M059J (cell line): ENCODE measurements around the gene SEZ6L. TPM values are rescaled to one million over a fixed set of nuclear protein-coding genes. Genes with fewer than 3 reads are reported as not detected.

Experiments used
- DNase-seq: peaks from one replicate; pipeline ENCODE4 v3.0.0-alpha.2; 2012; ENCODE audit warnings: low read depth
- total RNA-seq: library from RNA; depleted of rRNA; stranded (reverse); fragments of >200 nt; shearing (Covaris generic); gene quantifications from 2 replicates; pipeline ENCODE4 v1.2.3, GENCODE V29; 2014

The SEZ6L gene
- total RNA-seq, 1 experiment from 2014 or later, result not detected

DNA sequence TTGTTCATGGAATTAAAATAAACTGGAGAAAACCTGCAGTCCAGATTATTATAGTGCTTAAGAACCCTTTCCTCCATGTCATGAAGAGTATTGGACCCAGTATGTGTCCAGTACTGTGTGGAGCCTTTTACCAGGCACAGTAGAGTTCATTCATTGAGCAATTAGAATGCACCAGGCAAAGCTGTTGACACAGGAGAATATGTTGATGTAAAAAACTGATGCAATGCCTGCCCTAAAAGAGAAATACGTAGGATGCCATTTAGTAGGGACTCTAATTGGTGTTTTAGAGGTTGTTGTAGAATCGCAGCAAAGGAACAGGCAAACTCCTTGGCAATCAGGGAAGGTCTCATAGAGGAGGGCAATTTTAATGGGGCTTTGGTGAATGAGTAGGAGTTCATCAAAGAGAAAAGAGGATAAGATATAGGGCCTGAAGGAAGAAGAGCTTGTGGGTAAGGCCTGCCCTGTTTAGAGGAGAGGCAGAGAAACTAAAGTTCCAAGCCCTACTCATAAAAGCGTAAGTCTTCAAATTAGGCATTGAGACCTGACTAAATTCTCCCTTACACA, 126.4 kb downstream of the SEZ6L start:
- no peak for DNase-seq

DNA sequence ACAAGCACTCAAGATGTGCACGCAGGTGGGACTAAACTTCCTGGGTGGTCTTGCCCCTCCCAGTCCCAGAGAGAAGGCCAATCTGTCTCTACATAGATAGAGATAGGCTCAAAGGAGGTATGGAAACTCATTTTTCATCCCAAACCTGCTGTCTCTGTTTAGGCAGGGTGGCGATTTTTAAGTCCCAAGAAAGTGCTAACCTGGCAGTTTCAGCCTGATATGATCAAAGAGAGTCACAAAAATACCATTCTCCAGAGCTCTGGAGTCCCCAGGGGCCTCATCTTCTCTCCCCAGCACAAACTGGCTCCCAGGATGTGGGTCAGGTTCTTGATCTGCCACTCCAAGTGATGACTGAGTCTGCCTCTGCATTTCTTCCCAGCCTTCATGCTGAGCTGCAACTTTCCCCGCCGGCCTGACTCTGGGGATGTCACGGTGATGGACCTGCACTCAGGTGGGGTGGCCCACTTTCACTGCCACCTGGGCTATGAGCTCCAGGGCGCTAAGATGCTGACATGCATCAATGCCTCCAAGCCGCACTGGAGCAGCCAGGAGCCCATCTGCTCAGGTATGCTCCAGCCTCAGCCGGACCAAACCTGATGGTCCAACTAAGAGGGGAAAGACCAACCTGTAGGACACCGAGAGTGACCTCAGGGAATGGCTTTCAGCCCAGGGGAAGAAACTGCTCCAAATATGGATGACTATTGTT, 129.5 kb downstream of the SEZ6L start:
- DNase-seq, result no peak

DNA sequence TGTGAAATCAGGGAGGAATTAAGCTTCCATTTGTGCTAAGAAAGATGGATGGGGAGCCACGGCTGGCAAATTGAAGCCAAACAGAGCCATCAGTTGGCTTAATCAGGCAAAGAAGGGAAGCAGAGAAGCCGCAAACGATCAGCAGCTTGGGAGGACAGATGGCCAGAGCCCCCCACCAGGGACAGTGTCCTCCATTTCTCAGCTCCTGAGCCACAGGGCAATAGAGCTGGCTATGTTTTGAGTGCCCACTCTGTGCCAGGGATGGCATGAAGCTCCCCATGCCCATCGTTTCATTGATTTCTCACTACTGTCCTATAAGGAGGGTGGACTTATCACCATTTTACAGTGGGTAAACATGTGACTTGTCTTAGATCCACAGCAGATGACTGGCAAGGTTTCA, 133.5 kb downstream of the SEZ6L start:
- no peak for DNase-seq

GRCh38 chr22:26303475-26303874, 134.2 kb downstream of the SEZ6L start:
- no peak for DNase-seq

GRCh38 chr22:26304730-26305129, 135.5 kb downstream of the SEZ6L start:
- no peak for DNase-seq

GRCh38 chr22:26308467-26308866, 139.2 kb downstream of the SEZ6L start:
- DNase-seq, result no peak

DNA sequence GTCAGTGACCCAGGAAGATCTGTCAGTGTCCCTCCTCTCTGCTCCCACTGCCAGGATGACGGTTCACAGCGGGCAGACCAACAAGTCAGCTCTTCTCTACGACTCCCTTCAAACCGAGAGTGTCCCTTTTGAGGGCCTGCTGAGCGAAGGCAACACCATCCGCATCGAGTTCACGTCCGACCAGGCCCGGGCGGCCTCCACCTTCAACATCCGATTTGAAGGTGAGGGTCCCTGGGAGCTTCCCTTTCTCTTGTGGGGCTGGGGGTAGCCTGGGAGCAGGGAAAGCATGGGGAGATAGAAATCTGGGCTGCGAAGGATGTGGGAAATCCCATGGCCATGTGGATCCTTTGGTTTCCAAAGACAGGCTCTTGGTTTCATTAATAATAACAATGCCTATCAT, 141.4 kb downstream of the SEZ6L start:
- DNase-seq, result no peak

- no peak for DNase-seq
These were observed 144.0 kb downstream of the SEZ6L start for GRCh38 chr22:26313291-26313690.

DNA sequence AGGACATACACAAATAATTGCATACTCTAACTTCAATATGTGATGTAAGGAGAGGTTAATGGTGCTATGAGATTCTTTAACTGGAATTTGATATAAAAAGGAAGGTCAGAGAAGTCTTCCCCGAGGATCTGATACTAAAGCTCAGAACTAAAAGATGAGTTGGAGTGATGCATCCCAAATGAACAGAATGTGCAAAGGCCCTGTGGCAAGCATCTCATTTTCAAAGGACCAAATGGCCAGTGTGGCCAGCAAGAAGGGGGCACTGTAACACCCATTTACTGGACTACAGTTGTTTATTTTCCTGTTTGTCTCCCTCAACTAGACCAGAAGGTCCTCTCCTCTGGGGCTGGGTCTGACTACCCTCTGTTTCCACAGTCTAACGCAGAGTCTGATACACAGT, 144.9 kb downstream of the SEZ6L start:
- DNase-seq, result no peak

DNA sequence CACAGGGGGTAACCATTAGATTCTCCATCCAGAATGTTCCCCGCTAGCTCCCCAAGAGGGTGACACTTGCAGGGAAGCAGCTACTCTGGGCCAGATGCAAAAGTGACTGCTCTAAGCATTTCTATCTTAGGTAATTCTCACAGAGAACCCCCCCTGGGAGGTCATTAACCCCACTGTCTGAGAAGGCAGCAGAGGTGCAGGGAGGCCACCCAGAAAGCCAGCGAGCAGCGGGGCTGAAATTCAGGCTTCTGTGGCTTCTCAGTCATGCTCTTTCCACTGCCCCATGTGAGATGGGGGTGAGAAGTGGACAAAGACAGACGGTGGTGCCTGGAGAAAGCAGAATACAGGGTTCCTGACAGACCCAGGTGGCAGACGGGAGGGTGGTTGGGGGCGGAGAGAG, 145.4 kb downstream of the SEZ6L start:
- no peak for DNase-seq

- DNase-seq, result no peak
These were observed 147.5 kb downstream of the SEZ6L start for GRCh38 chr22:26316732-26317285.

DNA sequence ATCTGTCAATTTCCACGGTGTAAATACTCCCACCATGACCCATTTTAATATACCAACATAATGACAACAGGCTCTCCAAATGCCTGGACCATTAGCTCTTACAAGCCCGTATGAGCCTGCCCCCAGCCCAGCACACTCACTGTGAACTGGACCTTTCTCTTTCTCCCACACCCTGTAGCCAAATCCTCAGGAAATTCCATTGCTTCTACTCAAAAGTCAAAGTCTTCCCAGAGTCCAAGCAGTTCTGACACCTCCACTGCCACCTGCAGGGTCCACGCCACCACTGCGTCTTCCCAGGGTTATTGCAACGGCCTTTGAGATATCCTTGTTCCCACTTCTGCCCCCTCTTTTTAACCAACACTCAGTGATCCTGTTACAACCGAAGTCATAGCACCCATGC, 149.7 kb downstream of the SEZ6L start:
- no peak for DNase-seq

GRCh38 chr22:26320447-26320846, 151.2 kb downstream of the SEZ6L start:
- no peak for DNase-seq

- DNase-seq, result peak; percentile 87
These were observed 152.2 kb downstream of the SEZ6L start for GRCh38 chr22:26321469-26321913.

- DNase-seq, result peak; percentile 98
These were observed 153.1 kb downstream of the SEZ6L start for GRCh38 chr22:26322179-26322905.

DNA sequence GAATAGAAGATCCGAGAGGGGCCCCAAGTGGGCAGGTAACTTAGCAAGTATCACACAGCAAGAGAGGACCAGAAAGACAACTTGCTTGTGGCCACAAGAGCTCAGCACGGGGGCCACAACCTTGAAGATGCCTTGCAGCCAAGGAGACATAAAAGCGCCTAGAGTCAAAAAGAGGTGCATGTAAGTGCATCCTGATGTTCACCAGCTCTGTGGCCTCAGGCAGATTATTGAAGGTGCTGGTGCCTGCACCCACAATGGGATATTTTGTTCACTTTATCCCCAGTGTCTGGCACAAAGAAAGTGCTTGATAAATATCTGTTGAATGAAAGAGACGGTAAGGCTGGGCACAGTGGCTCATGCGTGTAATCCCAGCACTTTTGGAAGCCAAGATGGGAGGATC, 153.8 kb downstream of the SEZ6L start:
- no peak for DNase-seq

DNA sequence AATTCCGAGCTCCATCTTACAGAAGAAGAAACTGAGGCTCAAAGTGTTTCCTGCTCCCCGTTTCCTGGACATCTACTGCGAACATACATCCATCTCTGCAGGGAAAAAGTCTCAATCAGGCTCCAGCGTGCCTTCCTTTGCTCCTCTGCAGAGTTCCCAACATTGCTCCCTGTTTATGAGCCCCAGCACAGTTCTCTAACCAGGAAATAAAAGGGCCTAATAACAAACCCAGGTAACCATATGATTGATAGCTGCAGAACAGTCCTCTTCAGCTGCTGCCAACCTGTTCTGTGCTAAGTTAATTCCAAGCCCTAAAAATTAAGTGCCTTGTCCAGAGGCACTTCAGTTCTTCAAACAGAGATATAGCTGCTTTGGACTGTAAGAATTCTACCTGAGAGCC, 154.9 kb downstream of the SEZ6L start:
- DNase-seq, result no peak

DNA sequence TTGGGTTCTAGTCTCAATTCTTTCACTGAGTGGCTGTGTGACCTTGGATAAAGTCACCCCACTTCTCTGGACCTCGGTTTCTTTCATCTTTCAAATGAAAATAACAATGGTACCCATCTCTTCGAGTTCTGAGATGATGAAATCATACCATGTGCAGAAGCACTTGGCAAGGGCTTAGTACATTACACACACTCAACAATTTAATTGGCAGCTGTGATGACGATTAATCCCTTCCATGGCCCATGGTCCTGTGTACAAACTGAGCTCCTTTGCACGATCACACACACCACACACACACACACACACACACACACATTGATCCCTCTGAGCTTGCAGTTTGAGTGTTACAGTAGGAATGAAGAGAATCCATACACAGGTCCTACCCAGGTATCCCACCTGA, 156.4 kb downstream of the SEZ6L start:
- no peak for DNase-seq

DNA sequence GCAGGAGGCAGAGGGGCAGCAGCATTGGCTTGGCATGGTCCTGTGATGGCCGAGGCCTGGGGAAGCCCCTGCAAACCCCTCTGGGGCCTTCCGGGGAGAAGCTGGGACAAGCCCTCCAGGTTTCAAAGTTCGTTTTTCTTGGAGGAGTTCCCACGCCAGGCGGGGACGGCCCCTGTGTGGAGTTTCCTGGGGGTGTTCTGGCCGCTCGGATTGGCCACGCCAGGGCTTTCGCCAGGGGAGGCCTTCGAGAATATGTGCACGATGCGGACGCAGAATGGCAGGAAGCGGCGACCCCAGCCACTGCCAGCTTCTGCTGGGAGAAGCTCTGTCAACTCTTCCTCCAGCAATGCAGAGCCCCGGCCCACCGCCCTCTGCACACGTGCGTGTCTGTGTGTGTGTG, 157.5 kb downstream of the SEZ6L start:
- no peak for DNase-seq

GRCh38 chr22:26327306-26327705, 158.0 kb downstream of the SEZ6L start:
- DNase-seq, result no peak

- no peak for DNase-seq
These were observed 159.0 kb downstream of the SEZ6L start for GRCh38 chr22:26328221-26328620.

DNA sequence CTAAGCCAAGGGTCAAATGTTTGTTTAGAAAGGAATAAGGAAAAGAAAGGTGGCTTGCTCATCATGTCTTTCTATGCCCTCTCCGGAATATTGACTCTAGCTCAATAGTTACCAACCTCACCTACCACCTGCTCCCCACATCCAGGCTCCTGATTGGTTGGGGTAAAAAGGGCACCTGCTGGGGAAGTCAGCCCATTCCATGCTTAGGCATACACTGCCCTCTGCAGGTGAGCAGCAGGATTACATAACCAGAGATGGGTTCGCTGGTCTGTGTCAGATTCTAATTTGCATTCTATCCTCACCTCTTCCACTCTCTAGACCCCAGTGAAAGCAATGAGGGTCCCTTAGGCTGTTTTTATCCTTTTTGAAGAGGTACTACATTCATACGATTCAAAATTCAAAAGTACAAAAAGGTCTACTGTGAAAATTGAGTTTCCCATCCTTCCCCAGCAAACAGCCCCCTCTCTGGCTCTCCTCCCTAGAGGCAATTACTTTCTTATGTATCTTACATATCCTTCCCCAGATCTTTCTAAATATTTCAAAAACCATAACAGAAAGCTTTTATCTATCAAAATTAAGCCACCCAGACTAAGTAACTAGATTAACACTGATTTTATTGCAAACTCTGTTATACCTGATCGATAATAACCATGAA, 161.8 kb downstream of the SEZ6L start:
- DNase-seq, result peak; percentile 21
